Daoy (cell line): ENCODE measurements around the gene POLR1G. TPM values are rescaled to one million over a fixed set of nuclear protein-coding genes. Genes with fewer than 3 reads are reported as not detected.
A peak's percentile ranks its signal among the peaks of the same experiment; 100 is the strongest.

ENCODE experiments used
- DNase-seq: peaks from one replicate; pipeline ENCODE4 v3.0.0-alpha.2; 2015; ENCODE audit warnings: low read depth
- total RNA-seq: library from RNA; depleted of rRNA; stranded (reverse); fragments of >200 nt; shearing (Covaris generic); gene quantifications from 2 replicates; pipeline ENCODE4 v1.2.3, GENCODE V29; 2014; rRNA removed

POLR1G gene
- total RNA-seq, 1 experiment from 2014 or later, result 24.7 TPM

GRCh38 chr19:45446295-45446694 lies 39.9 kb downstream of the POLR1G start:
- peak; percentile 41 for DNase-seq

GRCh38 chr19:45446944-45447343 lies 40.5 kb downstream of the POLR1G start:
- no peak for DNase-seq

- DNase-seq, result no peak
Measured at GRCh38 chr19:45448425-45448756, 41.9 kb downstream of the POLR1G start.

GRCh38 chr19:45448887-45449299 lies 42.4 kb downstream of the POLR1G start:
- DNase-seq, result no peak

- DNase-seq, result no peak
Measured at GRCh38 chr19:45450012-45450333, 43.5 kb downstream of the POLR1G start.

- peak; percentile 58 for DNase-seq
Measured at GRCh38 chr19:45451131-45451849, 44.8 kb downstream of the POLR1G start.

- no peak for DNase-seq
Measured at GRCh38 chr19:45451850-45452387, 45.5 kb downstream of the POLR1G start.

GRCh38 chr19:45455707-45456499 lies 49.5 kb downstream of the POLR1G start:
- DNase-seq, result peak; percentile 100

- DNase-seq, result no peak
Measured at GRCh38 chr19:45456500-45456815, 50.0 kb downstream of the POLR1G start.

- DNase-seq, result no peak
Measured at GRCh38 chr19:45457776-45458175, 51.3 kb downstream of the POLR1G start.

Other genes starting within 250 kb of the POLR1G start
- gene NKPD1, start 245.7 kb upstream of the POLR1G start, total RNA-seq, result 0.11 and 1.4 TPM in 2 replicates
- 4.3 and 8.4 TPM in 2 replicates for gene TRAPPC6A, start 228.4 kb upstream of the POLR1G start, total RNA-seq
- 3.9 and 6.9 TPM in 2 replicates for gene BLOC1S3, start 227.9 kb upstream of the POLR1G start, total RNA-seq
- 0.17 and 0.39 TPM in 2 replicates for gene EXOC3L2, start 161.2 kb upstream of the POLR1G start, total RNA-seq
- gene MARK4, start 155.4 kb upstream of the POLR1G start, total RNA-seq, result 2.5 and 8.1 TPM in 2 replicates
- 0.06 TPM in 1 of 2 replicates, not detected in the other for gene CKM, start 83.8 kb upstream of the POLR1G start, total RNA-seq
- 1.3 and 3.8 TPM in 2 replicates for gene KLC3, start 65.9 kb upstream of the POLR1G start, total RNA-seq
- 12.6 and 16.9 TPM in 2 replicates for gene ERCC2, start 36.1 kb upstream of the POLR1G start, total RNA-seq
- 3.7 and 13.4 TPM in 2 replicates for gene PPP1R13L, start 1.6 kb upstream of the POLR1G start, total RNA-seq
- 121 and 154 TPM in 2 replicates for gene ERCC1, start 17.3 kb downstream of the POLR1G start, total RNA-seq
- gene FOSB, start 61.4 kb downstream of the POLR1G start, total RNA-seq, result 0.80 and 0.83 TPM in 2 replicates
- 0.98 and 3.5 TPM in 2 replicates for gene RTN2, start 90.4 kb downstream of the POLR1G start, total RNA-seq
- 0.15 and 0.80 TPM in 2 replicates for gene PPM1N, start 91.8 kb downstream of the POLR1G start, total RNA-seq
- 121 and 175 TPM in 2 replicates for gene VASP, start 100.8 kb downstream of the POLR1G start, total RNA-seq
- gene OPA3, start 178.2 kb downstream of the POLR1G start, total RNA-seq, result 7.4 and 8.9 TPM in 2 replicates
- not detected in 2 replicates for gene GPR4, start 195.6 kb downstream of the POLR1G start, total RNA-seq
- gene EML2, start 232.8 kb downstream of the POLR1G start, total RNA-seq, result 13.0 and 14.2 TPM in 2 replicates